NCI-H2029 (cell line): Measurements from ENCODE around the gene F2.

ENCODE experiments used
- DNase-seq: peaks from one replicate; lab custom pipeline; 2025; lab: John Stamatoyannopoulos, UW

The F2 gene

GRCh38 chr11:46743693-46744339 lies 24.8 kb downstream of the F2 start:
- no peak for DNase-seq

- no peak for DNase-seq
These were observed 26.3 kb downstream of the F2 start for GRCh38 chr11:46745328-46745727.

GRCh38 chr11:46745995-46746394 lies 27.0 kb downstream of the F2 start:
- no peak for DNase-seq

GRCh38 chr11:46747150-46747549 lies 28.1 kb downstream of the F2 start:
- no peak for DNase-seq

- no peak for DNase-seq
These were observed 36.9 kb downstream of the F2 start for GRCh38 chr11:46755962-46756361.

GRCh38 chr11:46759196-46759595 lies 40.2 kb downstream of the F2 start:
- no peak for DNase-seq

- DNase-seq: no peak
These were observed 41.6 kb downstream of the F2 start for GRCh38 chr11:46760429-46761128.

- DNase-seq: no peak
These were observed 42.8 kb downstream of the F2 start for GRCh38 chr11:46761807-46762206.

GRCh38 chr11:46762248-46762647 lies 43.2 kb downstream of the F2 start:
- no peak for DNase-seq

- DNase-seq: no peak
These were observed 47.6 kb downstream of the F2 start for GRCh38 chr11:46766656-46767055.

- DNase-seq: no peak
These were observed 50.7 kb downstream of the F2 start for GRCh38 chr11:46769636-46770221.

- DNase-seq: no peak
These were observed 57.9 kb downstream of the F2 start for GRCh38 chr11:46776878-46777277.

- DNase-seq: no peak
These were observed 59.4 kb downstream of the F2 start for GRCh38 chr11:46778416-46778815.
